Measurements from ENCODE around the gene VMAC. TPM values are rescaled to one million over a fixed set of nuclear protein-coding genes. Genes with fewer than 3 reads are reported as not detected.

Gene VMAC
- total RNA-seq, 4 donors from 2014 or later, result 2.0 to 10.4 (median 4.6) TPM

- ATAC-seq (ENCODE audit: low FRiP score), result no peak
- TF ChIP-seq CTCF (IDR thresholded peaks at IDR 0.05), result no peak
- DNase-seq (ENCODE audit: low spot score), result no peak
Measured at GRCh38 chr19:5959260-5960004, 54.8 kb downstream of the VMAC start.

Other genes with a start within 250 kb of the VMAC start
- 10 to 100 TPM; 24.4 to 54.6 (median 40.5) TPM for gene MICOS13, start 224.4 kb upstream of the VMAC start, total RNA-seq
- gene HSD11B1L, start 223.8 kb upstream of the VMAC start, total RNA-seq, result 1 to 10 TPM; 4.3 to 9.5 (median 7.8) TPM
- gene RPL36, start 214.6 kb upstream of the VMAC start, total RNA-seq, result 100 to 1,000 TPM; 663 to 804 (median 703) TPM
- 10 to 100 TPM; 49.8 to 75.9 (median 54.0) TPM for gene LONP1, start 184.7 kb upstream of the VMAC start, total RNA-seq
- not detected for gene CATSPERD, start 184.2 kb upstream of the VMAC start, total RNA-seq
- gene PRR22, start 120.1 kb upstream of the VMAC start, total RNA-seq, result 1 to 10 TPM in 1 of 4 donors, under 1 TPM in 3; 0.75 to 3.0 (median 0.81) TPM
- 100 to 1,000 TPM in 1 of 4 donors, 10 to 100 TPM in 3; 27.4 to 132 (median 30.4) TPM for gene DUS3L, start 113.7 kb upstream of the VMAC start, total RNA-seq
- not detected for gene NRTN, start 99.8 kb upstream of the VMAC start, total RNA-seq
- gene FUT6, start 65.2 kb upstream of the VMAC start, total RNA-seq, result under 1 TPM in 1 of 4 donors, not detected in 3; 0.74 TPM
- not detected for gene FUT3, start 53.4 kb upstream of the VMAC start, total RNA-seq
- not detected for gene FUT5, start 34.3 kb upstream of the VMAC start, total RNA-seq
- gene NDUFA11, start 1.1 kb upstream of the VMAC start, total RNA-seq, result 100 to 1,000 TPM; 134 to 234 (median 190) TPM
- 1 to 10 TPM; 2.3 to 9.0 (median 4.6) TPM for gene CAPS, start 9.4 kb downstream of the VMAC start, total RNA-seq
- 10 to 100 TPM; 43.8 to 60.1 (median 45.9) TPM for gene RANBP3, start 73.3 kb downstream of the VMAC start, total RNA-seq
- gene RFX2, start 205.6 kb downstream of the VMAC start, total RNA-seq, result 10 to 100 TPM in 3 of 4 donors, 1 to 10 TPM in 1; 8.1 to 93.0 (median 20.4) TPM
- not detected for gene ACSBG2, start 230.8 kb downstream of the VMAC start, total RNA-seq